SU-DHL-6 (cell line): Measurements from ENCODE around the gene TOMT.

Source experiments
- H2AFZ ChIP-seq: fragments of 200-600 bp; sonication (generic); 2 replicates; pipeline ENCODE4 v1.6.1; 2014; ENCODE audit warnings: low read depth, mild to moderate bottlenecking, moderate library complexity, mixed read lengths, antibody characterized with exemption, low read length; ENCODE audit not compliant: severe bottlenecking
- H3F3A ChIP-seq: fragments of 200-600 bp; shearing (Covaris generic); 2 replicates; pipeline ENCODE4 v1.6.0; 2016; ENCODE audit warnings: antibody characterized with exemption, mild to moderate bottlenecking; ENCODE audit not compliant: insufficient read depth
- H3K27ac ChIP-seq: fragments of 200-600 bp; sonication (generic); 2 replicates; pipeline ENCODE4 v1.5.1; 2016; ENCODE audit warnings: low read depth, mild to moderate bottlenecking, low read length, moderate library complexity, mixed read lengths
- H3K27me3 ChIP-seq: fragments of 200-600 bp; sonication (generic), shearing (Covaris generic); 2 replicates; pipeline ENCODE4 v1.6.0; 2014; ENCODE audit warnings: mild to moderate bottlenecking, low read length
- H3K36me3 ChIP-seq: fragments of 200-600 bp; sonication (generic); 2 replicates; pipeline ENCODE4 v1.6.1; 2014; ENCODE audit warnings: mild to moderate bottlenecking, low read length, mixed read lengths
- H3K4me2 ChIP-seq: fragments of 300-600, 200-600 bp; shearing (Covaris generic), sonication (generic); 2 replicates; pipeline ENCODE4 v1.6.0; 2014; ENCODE audit warnings: low read length, low read depth, mild to moderate bottlenecking; ENCODE audit not compliant: poor library complexity, severe bottlenecking
- H3K4me3 ChIP-seq: fragments of 200-600 bp; sonication (generic); 2 replicates; pipeline ENCODE4 v1.5.1; 2014; ENCODE audit warnings: antibody characterized with exemption, low read length, mild to moderate bottlenecking, mixed read lengths; ENCODE audit not compliant: insufficient read depth, poor library complexity, severe bottlenecking
- H3K79me2 ChIP-seq: fragments of 200-600 bp; sonication (generic); 2 replicates; pipeline ENCODE4 v1.6.1; 2014; ENCODE audit warnings: mild to moderate bottlenecking, low read length, moderate library complexity; ENCODE audit not compliant: insufficient read depth
- H3K9ac ChIP-seq: fragments of 200-600 bp; sonication (generic); 2 replicates; pipeline ENCODE4 v1.7.0; 2014; ENCODE audit warnings: mild to moderate bottlenecking, low read length
- H3K9me2 ChIP-seq: fragments of 200-600 bp; sonication (generic); replicated peaks from 2 replicates; pipeline ENCODE4 v1.6.1; 2014; ENCODE audit warnings: low read length; ENCODE audit not compliant: insufficient read depth
- H3K9me3 ChIP-seq: fragments of 200-600 bp; sonication (generic); 2 replicates; pipeline ENCODE4 v1.6.1; 2014; ENCODE audit warnings: low read length, mixed read lengths; ENCODE audit not compliant: insufficient read depth
- H4K20me1 ChIP-seq: fragments of 200-600 bp; sonication (generic); 2 replicates; pipeline ENCODE4 v1.6.1; 2014; ENCODE audit warnings: low read depth, mild to moderate bottlenecking, antibody characterized with exemption, low read length, moderate library complexity, mixed read lengths
- EZH2phosphoT487 ChIP-seq: fragments of 200-600 bp; sonication (generic), shearing (Covaris generic); conservative IDR thresholded peaks from 2 replicates; pipeline ENCODE4 v1.6.1; 2018; ENCODE audit warnings: mild to moderate bottlenecking, antibody characterized with exemption, low read length, moderate library complexity, mixed read lengths
- TF ChIP-seq, protein P1 (sequence below): fragments of 200-600 bp; sonication (generic); IDR thresholded peaks from one replicate; pipeline ENCODE4 v1.5.1; 2017; ENCODE audit warnings: antibody characterized with exemption, mild to moderate bottlenecking, low read length, moderate library complexity; ENCODE audit not compliant: insufficient read depth, poor library complexity, severe bottlenecking

TOMT gene

DNA sequence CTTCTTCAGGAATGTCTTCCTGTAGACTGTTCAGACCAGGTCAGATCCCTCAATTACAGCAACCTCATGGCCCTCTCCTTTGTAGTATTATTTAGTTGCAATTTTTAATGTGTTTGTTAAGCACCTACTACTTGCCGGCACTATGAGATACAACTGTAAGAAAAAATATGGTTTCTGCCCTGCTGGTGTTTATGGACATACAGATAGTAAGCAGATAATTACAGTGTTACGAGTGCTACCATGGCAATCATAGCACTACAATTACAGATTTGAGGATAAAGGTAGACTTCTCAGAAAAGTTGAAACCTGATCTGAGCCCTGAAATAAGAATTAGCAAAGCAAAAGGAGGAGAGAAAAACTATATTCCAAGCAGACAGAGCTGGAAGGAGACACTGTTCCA is 22.3 kb upstream of the TOMT start:
- peaks cover 17% of the 10 kb centered on the region for H3K79me2 ChIP-seq
- H3K9me3 ChIP-seq, result no peaks in the 10 kb centered on the region
- H3K4me2 ChIP-seq, result no peak overlapping the region
- no peak for TF ChIP-seq EZH2phosphoT487
- TF ChIP-seq, protein P1, sequence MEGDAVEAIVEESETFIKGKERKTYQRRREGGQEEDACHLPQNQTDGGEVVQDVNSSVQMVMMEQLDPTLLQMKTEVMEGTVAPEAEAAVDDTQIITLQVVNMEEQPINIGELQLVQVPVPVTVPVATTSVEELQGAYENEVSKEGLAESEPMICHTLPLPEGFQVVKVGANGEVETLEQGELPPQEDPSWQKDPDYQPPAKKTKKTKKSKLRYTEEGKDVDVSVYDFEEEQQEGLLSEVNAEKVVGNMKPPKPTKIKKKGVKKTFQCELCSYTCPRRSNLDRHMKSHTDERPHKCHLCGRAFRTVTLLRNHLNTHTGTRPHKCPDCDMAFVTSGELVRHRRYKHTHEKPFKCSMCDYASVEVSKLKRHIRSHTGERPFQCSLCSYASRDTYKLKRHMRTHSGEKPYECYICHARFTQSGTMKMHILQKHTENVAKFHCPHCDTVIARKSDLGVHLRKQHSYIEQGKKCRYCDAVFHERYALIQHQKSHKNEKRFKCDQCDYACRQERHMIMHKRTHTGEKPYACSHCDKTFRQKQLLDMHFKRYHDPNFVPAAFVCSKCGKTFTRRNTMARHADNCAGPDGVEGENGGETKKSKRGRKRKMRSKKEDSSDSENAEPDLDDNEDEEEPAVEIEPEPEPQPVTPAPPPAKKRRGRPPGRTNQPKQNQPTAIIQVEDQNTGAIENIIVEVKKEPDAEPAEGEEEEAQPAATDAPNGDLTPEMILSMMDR, result no peak
- H3K9ac ChIP-seq, result no peak overlapping the region
- H4K20me1 ChIP-seq, result no peaks in the 10 kb centered on the region
- no peak overlapping the region for H3K27ac ChIP-seq
- no peak overlapping the region for H3K4me3 ChIP-seq
- no peaks in the 10 kb centered on the region for H3K36me3 ChIP-seq
- H3F3A ChIP-seq, result peaks cover 13% of the 10 kb centered on the region; the same call in 1 of the 2 replicates
- H3K27me3 ChIP-seq, result no peaks in the 10 kb centered on the region
- no peaks in the 10 kb centered on the region for H3K9me2 ChIP-seq
- H2AFZ ChIP-seq, result no peak overlapping the region

DNA sequence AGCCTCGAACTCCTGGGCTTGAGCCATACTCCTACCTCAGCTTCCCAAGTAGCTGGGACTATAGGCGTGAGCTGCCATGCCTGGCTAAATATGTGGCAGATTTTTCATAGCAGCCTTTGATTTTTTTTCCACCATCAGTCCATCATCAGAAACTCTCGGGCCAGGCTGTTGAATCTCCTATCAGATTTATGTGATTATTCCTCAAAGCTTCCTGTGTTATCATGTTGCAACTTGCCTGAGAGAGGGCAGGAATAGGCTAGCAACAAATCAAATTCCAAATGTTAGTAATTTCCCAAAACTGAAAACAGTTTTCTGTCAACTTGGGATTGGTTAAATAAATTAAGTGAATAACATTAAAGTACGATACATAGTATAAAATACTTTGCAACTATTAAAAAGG is 21.6 kb upstream of the TOMT start:
- no peaks in the 10 kb centered on the region for H3K9me2 ChIP-seq
- no peak overlapping the region for H3K27ac ChIP-seq
- no peaks in the 10 kb centered on the region for H3K9me3 ChIP-seq
- H3K4me3 ChIP-seq, result no peak overlapping the region
- no peak overlapping the region for H3K4me2 ChIP-seq
- H3K79me2 ChIP-seq, result peaks cover 11% of the 10 kb centered on the region
- H3K36me3 ChIP-seq, result no peaks in the 10 kb centered on the region
- H3F3A ChIP-seq, result peaks cover 13% of the 10 kb centered on the region; the same call in 1 of the 2 replicates
- no peak overlapping the region for H2AFZ ChIP-seq
- TF ChIP-seq EZH2phosphoT487, result no peak
- TF ChIP-seq, protein P1, result no peak
- H4K20me1 ChIP-seq, result no peaks in the 10 kb centered on the region
- H3K9ac ChIP-seq, result no peak overlapping the region
- H3K27me3 ChIP-seq, result no peaks in the 10 kb centered on the region

- no peak overlapping the region for H2AFZ ChIP-seq
- H3K27me3 ChIP-seq, result no peaks in the 10 kb centered on the region
- H3F3A ChIP-seq, result peaks cover 13% of the 10 kb centered on the region; the same call in 1 of the 2 replicates
- TF ChIP-seq, protein P1, result no peak
- TF ChIP-seq EZH2phosphoT487, result no peak
- no peak overlapping the region for H3K9ac ChIP-seq
- H3K4me2 ChIP-seq, result no peak overlapping the region
- no peak overlapping the region for H3K4me3 ChIP-seq
- H3K36me3 ChIP-seq, result no peaks in the 10 kb centered on the region
- H3K9me3 ChIP-seq, result no peaks in the 10 kb centered on the region
- no peaks in the 10 kb centered on the region for H4K20me1 ChIP-seq
- no peak overlapping the region for H3K27ac ChIP-seq
- peaks cover 2% of the 10 kb centered on the region for H3K79me2 ChIP-seq
- H3K9me2 ChIP-seq, result no peaks in the 10 kb centered on the region
Measured at GRCh38 chr11:72084965-72085364, 20.8 kb upstream of the TOMT start.
